Measurements from ENCODE around the gene CCDC30.
"Not testable (repeated sequence)": the region's sequence is repeated elsewhere in the genome, so short reads cannot be mapped to it uniquely, and the experiment has no call there.

CCDC30 gene

GRCh38 chr1:42453386-42453785, 9.7 kb upstream of the CCDC30 start:
- no peak for FAIRE-seq

- FAIRE-seq: no peak
Observed at GRCh38 chr1:42454403-42454802, 8.7 kb upstream of the CCDC30 start.

GRCh38 chr1:42456010-42456753, 6.9 kb upstream of the CCDC30 start, which contains the start of the genes PPCS and ZMYND12:
PPCS (plus strand) TSS chr1:42456543; CDS start chr1:42456566, 23 bp downstream.
ZMYND12 (minus strand) TSS chr1:42456022; CDS start chr1:42455997, 25 bp downstream.
- FAIRE-seq: no peak

GRCh38 chr1:42456754-42457089, 6.4 kb upstream of the CCDC30 start:
- no peak for FAIRE-seq

GRCh38 chr1:42461196-42461595, 1.9 kb upstream of the CCDC30 start:
- no peak for FAIRE-seq

GRCh38 chr1:42463921-42464320, 835 bp downstream of the CCDC30 start:
- no peak for FAIRE-seq

GRCh38 chr1:42466030-42466429, 2.9 kb downstream of the CCDC30 start:
- no peak for FAIRE-seq

- no peak for FAIRE-seq
Observed at GRCh38 chr1:42469727-42470126, 6.6 kb downstream of the CCDC30 start.

- no peak for FAIRE-seq
Observed at GRCh38 chr1:42476605-42477004, 13.5 kb downstream of the CCDC30 start.

- FAIRE-seq: not testable (repeated sequence)
Observed at GRCh38 chr1:42477354-42477753, 14.3 kb downstream of the CCDC30 start.

- FAIRE-seq: no peak
Observed at GRCh38 chr1:42477775-42478174, 14.7 kb downstream of the CCDC30 start.

GRCh38 chr1:42479621-42480020, 16.5 kb downstream of the CCDC30 start:
- no peak for FAIRE-seq

- no peak for FAIRE-seq
Observed at GRCh38 chr1:42480921-42481320, 17.8 kb downstream of the CCDC30 start.

- no peak for FAIRE-seq
Observed at GRCh38 chr1:42482635-42483153, 19.6 kb downstream of the CCDC30 start.

GRCh38 chr1:42484382-42484781, 21.3 kb downstream of the CCDC30 start:
- no peak for FAIRE-seq

- FAIRE-seq: no peak
Observed at GRCh38 chr1:42490237-42490636, 27.2 kb downstream of the CCDC30 start.

GRCh38 chr1:42502031-42502430, 38.9 kb downstream of the CCDC30 start:
- FAIRE-seq: not testable (repeated sequence)

- no peak for FAIRE-seq
Observed at GRCh38 chr1:42504535-42505128, 41.5 kb downstream of the CCDC30 start.

- FAIRE-seq: no peak
Observed at GRCh38 chr1:42506576-42506975, 43.5 kb downstream of the CCDC30 start.

- not testable (repeated sequence) for FAIRE-seq
Observed at GRCh38 chr1:42511581-42512155, 48.6 kb downstream of the CCDC30 start.

- FAIRE-seq: no peak
Observed at GRCh38 chr1:42518908-42519307, 55.8 kb downstream of the CCDC30 start.

GRCh38 chr1:42523171-42523570, 60.1 kb downstream of the CCDC30 start:
- FAIRE-seq: no peak

GRCh38 chr1:42524330-42524729, 61.2 kb downstream of the CCDC30 start:
- no peak for FAIRE-seq

GRCh38 chr1:42529724-42530181, 66.7 kb downstream of the CCDC30 start:
- FAIRE-seq: no peak
